Duodenal mucosa (tissue), 2 donors: ENCODE data around the gene PKD1.
"Not testable (repeated sequence)": the region's sequence is repeated elsewhere in the genome, so short reads cannot be mapped to it uniquely, and the experiment has no call there.

Source experiments
- H3K27ac ChIP-seq: one replicate; pipeline ENCODE4 v1.7.0; 2013; ENCODE audit warnings: low read depth, low read length
- H3K27me3 ChIP-seq, 2 donors: one replicate each; pipeline ENCODE4 v1.7.0; 2013; ENCODE audit warnings: low read length in 2 of 2, control low read depth in 1 of 2; ENCODE audit not compliant: insufficient read depth in 2 of 2, control insufficient read depth in 1 of 2
- H3K36me3 ChIP-seq, 2 donors: one replicate each; pipeline ENCODE4 v1.7.0; 2013; ENCODE audit warnings: low read length in 2 of 2, control low read depth in 1 of 2; ENCODE audit not compliant: insufficient read depth in 2 of 2, control insufficient read depth in 1 of 2
- H3K4me1 ChIP-seq, 2 donors: one replicate each; pipeline ENCODE4 v1.7.0; 2013; ENCODE audit warnings: low read length in 2 of 2, control low read depth in 1 of 2; ENCODE audit not compliant: insufficient read depth in 2 of 2, control insufficient read depth in 1 of 2
- H3K4me3 ChIP-seq, 2 donors: one replicate each; pipeline ENCODE4 v1.7.0; 2013; ENCODE audit warnings: low read length in 2 of 2, low read depth in 1 of 2
- H3K9ac ChIP-seq, 2 donors: one replicate each; pipeline ENCODE4 v1.7.0; 2013; ENCODE audit warnings: low read length in 2 of 2, low read depth in 1 of 2
- H3K9me3 ChIP-seq, 2 donors: one replicate each; pipeline ENCODE4 v1.7.0; 2013; ENCODE audit warnings: low read length in 2 of 2, control low read depth in 1 of 2; ENCODE audit not compliant: control insufficient read depth in 1 of 2

PKD1 gene

DNA sequence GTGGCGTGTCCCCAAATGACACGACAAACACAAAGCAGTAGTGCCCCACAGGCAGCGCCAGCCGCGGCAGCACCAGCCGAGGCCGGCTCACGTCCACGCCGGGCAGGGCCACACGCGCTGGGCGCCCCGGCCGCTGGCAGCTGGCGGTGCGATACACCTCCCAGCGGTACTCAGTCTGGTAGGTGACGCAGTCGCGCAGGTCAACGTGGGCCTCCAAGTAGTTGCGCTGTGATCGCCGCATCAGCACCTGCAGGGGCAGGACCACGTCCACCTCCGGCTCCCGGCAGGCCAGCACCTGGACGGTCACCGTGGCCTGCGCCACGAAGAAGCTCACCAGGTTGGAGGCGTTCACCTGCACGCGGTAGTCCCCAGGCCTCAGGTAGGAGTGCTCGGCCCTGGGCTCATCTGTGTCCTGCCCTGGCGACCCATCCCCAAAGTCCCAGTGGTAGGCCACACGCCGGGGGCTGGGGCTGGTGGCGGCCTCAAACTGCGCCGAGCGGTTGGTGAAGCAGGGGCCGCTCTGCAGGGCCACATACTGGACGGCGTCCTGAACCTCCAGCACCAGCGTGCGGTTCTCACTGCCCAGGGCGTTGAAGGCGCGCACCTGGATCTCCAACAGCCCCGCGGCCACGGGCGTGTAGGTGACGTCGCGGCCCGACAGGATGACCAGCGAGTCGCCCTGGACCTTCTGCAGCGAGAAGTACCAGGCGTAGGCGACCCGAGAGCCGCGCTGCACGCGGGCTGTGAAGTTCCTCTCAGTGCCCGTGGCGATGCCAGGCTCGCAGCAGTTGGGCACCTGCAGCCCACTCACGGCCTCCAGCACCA, 27.0 kb downstream of the PKD1 start:
- H3K27ac ChIP-seq, H3K27me3 ChIP-seq, H3K9me3 ChIP-seq, H3K9ac ChIP-seq, H3K4me1 ChIP-seq, H3K4me3 ChIP-seq: not testable (repeated sequence)
- peaks cover 0 to 31% of the 10 kb centered on the region in 2 donors for H3K36me3 ChIP-seq

DNA sequence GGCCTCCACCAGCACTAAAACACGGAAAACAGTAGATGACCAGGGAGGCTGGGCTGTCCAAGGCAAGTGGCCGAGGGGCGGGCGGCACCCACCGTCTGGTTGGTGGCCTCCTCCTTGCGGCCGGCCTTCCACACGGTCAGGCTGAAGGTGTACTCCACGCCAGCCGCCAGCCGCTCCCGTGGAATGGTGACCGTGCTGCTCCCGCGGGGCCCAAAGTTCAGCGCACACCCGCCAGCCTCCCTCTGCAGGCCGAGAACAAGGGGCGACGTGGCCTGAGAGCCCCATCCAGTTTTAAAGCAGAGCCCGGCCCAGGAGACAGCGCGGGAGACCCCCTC, 27.9 kb downstream of the PKD1 start:
- H3K27ac ChIP-seq, H3K9ac ChIP-seq, H3K9me3 ChIP-seq, H3K4me3 ChIP-seq, H3K27me3 ChIP-seq, H3K4me1 ChIP-seq: not testable (repeated sequence)
- H3K36me3 ChIP-seq = peaks cover 0 to 31% of the 10 kb centered on the region in 2 donors

GRCh38 chr16:2107121-2107790, 28.4 kb downstream of the PKD1 start:
- not testable (repeated sequence) for H3K27ac ChIP-seq, H3K4me3 ChIP-seq, H3K27me3 ChIP-seq, H3K4me1 ChIP-seq, H3K9ac ChIP-seq, H3K9me3 ChIP-seq
- H3K36me3 ChIP-seq = peaks cover 0 to 35% of the 10 kb centered on the region in 2 donors

DNA sequence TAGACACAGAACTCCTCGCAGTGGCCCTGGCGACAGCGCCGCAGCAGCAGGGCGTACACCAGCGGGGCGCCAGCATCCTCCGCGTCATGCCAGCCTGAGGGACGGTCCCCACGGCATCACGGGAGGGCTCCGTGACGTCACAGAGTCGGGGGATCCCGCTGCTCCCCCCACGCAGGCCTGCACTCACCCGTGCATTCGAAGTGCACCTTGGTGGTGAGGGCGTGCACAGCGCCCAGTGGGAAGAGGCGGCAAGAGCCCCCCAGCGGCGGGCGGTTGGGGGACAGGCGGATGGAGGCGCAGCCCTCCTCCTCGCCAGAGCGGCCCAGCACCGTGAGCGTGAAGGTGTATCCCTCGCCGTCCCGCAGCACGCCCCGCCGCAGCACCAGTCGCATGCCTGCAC, 29.5 kb downstream of the PKD1 start:
- not testable (repeated sequence) for H3K9me3 ChIP-seq, H3K9ac ChIP-seq, H3K4me1 ChIP-seq, H3K4me3 ChIP-seq, H3K27ac ChIP-seq, H3K27me3 ChIP-seq
- peaks cover 0 to 36% of the 10 kb centered on the region in 2 donors for H3K36me3 ChIP-seq

DNA sequence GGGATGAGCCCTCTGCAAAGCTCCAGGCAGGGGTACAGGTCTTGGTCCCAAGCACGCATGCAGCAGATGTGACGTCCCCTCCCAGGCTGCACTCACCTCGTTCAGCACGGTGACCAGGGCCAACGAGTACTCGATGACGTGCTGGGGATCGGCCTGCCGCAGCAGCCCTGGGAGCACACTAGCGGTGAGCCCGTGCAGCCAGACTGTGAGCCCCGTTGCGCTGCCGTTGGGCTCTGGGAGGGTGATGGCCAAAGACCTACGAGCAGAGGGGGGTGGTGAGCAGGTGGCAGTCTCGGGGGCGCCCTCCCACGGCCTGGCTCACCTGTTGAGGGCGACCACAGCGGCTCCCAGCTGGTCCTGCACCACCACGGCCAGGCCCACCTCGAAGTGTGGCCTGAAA, 29.9 kb downstream of the PKD1 start:
- peaks cover 0 to 33% of the 10 kb centered on the region in 2 donors for H3K36me3 ChIP-seq
- not testable (repeated sequence) for H3K9ac ChIP-seq, H3K4me1 ChIP-seq, H3K27ac ChIP-seq, H3K9me3 ChIP-seq, H3K27me3 ChIP-seq, H3K4me3 ChIP-seq

GRCh38 chr16:2105291-2105690, 30.4 kb downstream of the PKD1 start:
- not testable (repeated sequence) for H3K4me1 ChIP-seq, H3K9ac ChIP-seq, H3K27ac ChIP-seq, H3K4me3 ChIP-seq, H3K27me3 ChIP-seq, H3K9me3 ChIP-seq
- peaks cover 0 to 30% of the 10 kb centered on the region in 2 donors for H3K36me3 ChIP-seq

- H3K9me3 ChIP-seq, H3K27me3 ChIP-seq, H3K9ac ChIP-seq, H3K27ac ChIP-seq, H3K4me3 ChIP-seq, H3K4me1 ChIP-seq: not testable (repeated sequence)
- H3K36me3 ChIP-seq = peaks cover 0 to 30% of the 10 kb centered on the region in 2 donors
These were observed 31.2 kb downstream of the PKD1 start for GRCh38 chr16:2104464-2104863.

- no peaks in the 10 kb centered on the region for H3K27me3 ChIP-seq
- no peak overlapping the region for H3K9ac ChIP-seq
- H3K9me3 ChIP-seq = no peaks in the 10 kb centered on the region
- H3K36me3 ChIP-seq = peaks cover 0 to 21% of the 10 kb centered on the region in 2 donors
- H3K27ac ChIP-seq = no peak overlapping the region
- H3K4me3 ChIP-seq = no peak overlapping the region
- no peaks in the 10 kb centered on the region for H3K4me1 ChIP-seq
These were observed 33.2 kb downstream of the PKD1 start for GRCh38 chr16:2102471-2102870.

DNA sequence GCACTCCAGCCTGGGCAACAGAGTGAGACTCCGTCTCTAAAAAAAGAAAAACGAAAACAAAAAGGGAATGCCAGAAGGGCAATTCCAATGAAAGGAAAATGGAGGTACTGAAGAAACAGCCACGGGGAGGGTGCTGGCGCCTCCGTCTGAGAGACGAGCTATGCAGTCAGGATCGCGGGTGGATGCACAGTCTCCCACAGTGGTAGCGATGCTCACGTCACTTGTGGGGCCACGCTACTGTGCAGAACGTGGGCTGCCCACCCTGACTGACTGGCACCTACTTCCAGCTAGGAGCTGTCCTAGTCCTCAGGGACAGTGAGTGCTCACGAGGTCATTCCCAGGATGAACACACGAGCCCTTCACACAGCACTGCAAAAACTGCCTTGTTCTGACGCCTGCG, 34.1 kb downstream of the PKD1 start:
- H3K27ac ChIP-seq, H3K27me3 ChIP-seq, H3K4me3 ChIP-seq, H3K4me1 ChIP-seq, H3K9ac ChIP-seq, H3K9me3 ChIP-seq: not testable (repeated sequence)
- peaks cover 0 to 28% of the 10 kb centered on the region in 2 donors for H3K36me3 ChIP-seq

GRCh38 chr16:2097689-2098088, 38.0 kb downstream of the PKD1 start:
- not testable (repeated sequence) for H3K9ac ChIP-seq, H3K9me3 ChIP-seq, H3K27me3 ChIP-seq, H3K27ac ChIP-seq, H3K4me3 ChIP-seq, H3K4me1 ChIP-seq
- H3K36me3 ChIP-seq = peaks cover 3 to 56% of the 10 kb centered on the region in 2 donors
